Common myeloid progenitor, CD34-positive (primary cell): ENCODE results near the gene FOXP1.
"Not testable (repeated sequence)": the region's sequence is repeated elsewhere in the genome, so short reads cannot be mapped to it uniquely, and the experiment has no call there.

Experiments
- CTCF ChIA-PET: fragments of 350-600 bp; sonication (Branson Sonifier 250); formaldehyde crosslinking; loops from one replicate; lab custom pipeline; 2021; ENCODE audit warnings: antibody characterized with exemption; lab: Charles Lee
- POLR2A ChIA-PET: fragments of 350-600 bp; sonication (Branson Sonifier 250); formaldehyde crosslinking; loops from one replicate; lab custom pipeline; 2021; ENCODE audit warnings: antibody characterized with exemption; lab: Charles Lee
- DNase-seq, 3 donors: peaks; one replicate each; pipeline versions ENCODE4 v3.0.0 to v3.0.0-alpha.2; 2013
- H3K27ac ChIP-seq, 2 experiments: 1 replicate in 1 of 2; 2 replicates in 1 of 2; pipeline ENCODE4 v1.7.0; 2013; ENCODE audit warnings: inconsistent platforms in 2 of 2, low read length in 2 of 2, mild to moderate bottlenecking in 2 of 2, low read depth in 1 of 2, moderate library complexity in 1 of 2; ENCODE audit not compliant: severe bottlenecking in 2 of 2, insufficient read depth in 1 of 2, poor library complexity in 1 of 2
- H3K27me3 ChIP-seq, 5 experiments: replicated peaks in 2 of 5; 1 replicate in 3 of 5; 2 replicates in 2 of 5; pipeline versions ENCODE4 v1.6.1 to v1.7.0; 2013; ENCODE audit warnings: low read length in 4 of 5, mild to moderate bottlenecking in 2 of 5, moderate library complexity in 2 of 5, inconsistent platforms in 1 of 5; ENCODE audit not compliant: insufficient read depth in 5 of 5, control insufficient read depth in 4 of 5
- H3K36me3 ChIP-seq, 4 experiments: 1 replicate in 2 of 4; 2 replicates in 2 of 4; pipeline versions ENCODE4 v1.6.1 to v1.7.0; 2013; ENCODE audit warnings: low read length in 3 of 4, control low read depth in 1 of 4, mild to moderate bottlenecking in 1 of 4; ENCODE audit not compliant: control insufficient read depth in 4 of 4, insufficient read depth in 4 of 4
- H3K4me1 ChIP-seq, 4 experiments: 1 replicate in 3 of 4; 2 replicates in 1 of 4; pipeline versions ENCODE4 v1.6.1 to v1.7.1; 2013; ENCODE audit warnings: low read length in 3 of 4, mild to moderate bottlenecking in 3 of 4, control low read depth in 1 of 4, inconsistent platforms in 1 of 4, moderate library complexity in 1 of 4; ENCODE audit not compliant: control insufficient read depth in 4 of 4, insufficient read depth in 4 of 4; ENCODE audit errors: control extremely low read depth in 1 of 4
- H3K4me3 ChIP-seq, 7 experiments: 1 replicate in 4 of 7; 2 replicates in 3 of 7; pipeline versions ENCODE4 v1.5.1 to v1.7.0; 2013; ENCODE audit warnings: mild to moderate bottlenecking in 7 of 7, low read length in 6 of 7, moderate library complexity in 6 of 7, inconsistent platforms in 2 of 7, low read depth in 2 of 7, control low read depth in 1 of 7; ENCODE audit not compliant: insufficient read depth in 4 of 7, control insufficient read depth in 1 of 7; ENCODE audit errors: extremely low read depth in 1 of 7
- H3K9me3 ChIP-seq, 5 experiments: 1 replicate in 4 of 5; 2 replicates in 1 of 5; pipeline versions ENCODE4 v1.6.1 to v1.7.1; 2013; ENCODE audit warnings: low read length in 4 of 5, mild to moderate bottlenecking in 2 of 5, inconsistent platforms in 1 of 5, low read depth in 1 of 5, moderate library complexity in 1 of 5; ENCODE audit not compliant: control insufficient read depth in 4 of 5, insufficient read depth in 2 of 5; ENCODE audit errors: control extremely low read depth in 1 of 5
- WGBS: methylation state at CpG from one replicate; pipeline ENCODE4 v1.1.5; 2013; ENCODE audit not compliant: insufficient coverage; 5-methylcytosine and 5-hydroxymethylcytosine counted together

Gene FOXP1

DNA sequence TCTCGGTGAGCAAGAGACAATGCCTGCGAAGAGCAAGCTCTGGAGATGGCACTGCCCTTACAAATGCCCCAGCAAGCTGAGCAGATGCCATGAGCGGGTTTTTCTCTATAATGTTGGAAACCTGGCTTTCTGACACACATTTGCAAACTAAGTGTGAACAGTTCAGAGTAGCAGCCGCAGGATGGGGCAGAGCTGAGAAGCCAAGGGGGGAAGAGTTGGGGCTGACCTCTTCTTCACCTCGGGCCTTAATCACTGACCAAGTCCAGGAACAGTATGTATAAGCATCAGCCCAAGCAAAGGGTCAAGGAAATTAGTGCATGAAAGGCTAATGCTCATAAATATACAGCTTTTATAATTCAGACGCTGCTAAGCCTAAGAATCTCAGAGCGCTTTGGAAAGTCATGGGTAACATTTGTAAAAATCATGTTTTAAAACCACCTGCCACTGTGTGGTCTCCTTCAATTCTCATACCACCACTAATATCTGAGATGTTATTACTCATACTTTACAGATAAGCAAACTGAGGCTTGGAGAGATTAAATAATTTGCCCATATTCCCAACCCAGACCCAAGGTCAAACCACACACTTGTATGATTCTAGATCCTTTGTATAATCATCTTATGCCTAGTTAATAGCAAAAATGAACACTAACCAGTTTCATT lies 603.4 kb downstream of the FOXP1 start:
- Histone ChIP-seq H3K4me3 (no peak overlapping the region), H3K36me3 (peaks cover 19 to 77% (median 44%) of the 10 kb centered on the region in 4 experiments), H3K27ac (no peak overlapping the region), H3K9me3 (no peaks in the 10 kb centered on the region), H3K4me1 (peaks cover 0 to 14% (median 6%) of the 10 kb centered on the region in 4 experiments), H3K27me3 (no peaks in the 10 kb centered on the region)
- 96% methylated on average over 7 of the region's 7 CpGs for WGBS
- DNase-seq, result no peak
- ChIA-PET POLR2A (no interaction called here), CTCF (no interaction called here)

DNA sequence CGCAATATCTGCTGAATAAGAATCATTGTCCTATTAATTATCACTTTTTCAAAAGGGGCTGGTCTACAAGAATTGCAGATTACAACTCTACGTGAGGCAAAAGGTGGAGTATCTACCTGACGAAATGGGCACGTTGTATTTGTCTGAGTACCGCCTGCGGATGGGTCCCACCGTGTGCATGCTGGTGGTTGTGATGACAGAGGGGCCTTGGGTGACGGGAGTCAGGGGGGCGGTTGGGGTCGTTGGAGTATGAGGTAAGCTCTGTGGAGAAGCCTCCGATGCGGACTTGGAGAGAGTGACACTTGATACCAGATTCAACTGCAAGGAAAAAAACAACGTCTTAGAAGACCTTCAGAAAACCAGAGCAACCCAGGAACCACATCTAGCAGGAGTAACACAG lies 605.8 kb downstream of the FOXP1 start:
- Histone ChIP-seq H3K4me3 (no peak overlapping the region), H3K27ac (no peak overlapping the region), H3K36me3 (peaks cover 20 to 80% (median 45%) of the 10 kb centered on the region in 4 experiments), H3K9me3 (no peaks in the 10 kb centered on the region), H3K4me1 (peaks cover 0 to 6% (median 2%) of the 10 kb centered on the region in 4 experiments), H3K27me3 (no peaks in the 10 kb centered on the region)
- no peak for DNase-seq
- ChIA-PET CTCF (interaction anchor here (1.2 kb wide), 1 partner anchor 11 kb away, joined by 3 read pairs; no protein-coding TSS in a partner anchor), POLR2A (no interaction called here)
- 97% methylated on average over 12 of the region's 13 CpGs for WGBS

GRCh38 chr3:70975981-70976380 lies 607.5 kb downstream of the FOXP1 start:
- POLR2A ChIA-PET, result interaction anchor here (0.7 kb wide), 1 partner anchor 961 kb away, joined by 3 read pairs; no protein-coding TSS in a partner anchor

DNA sequence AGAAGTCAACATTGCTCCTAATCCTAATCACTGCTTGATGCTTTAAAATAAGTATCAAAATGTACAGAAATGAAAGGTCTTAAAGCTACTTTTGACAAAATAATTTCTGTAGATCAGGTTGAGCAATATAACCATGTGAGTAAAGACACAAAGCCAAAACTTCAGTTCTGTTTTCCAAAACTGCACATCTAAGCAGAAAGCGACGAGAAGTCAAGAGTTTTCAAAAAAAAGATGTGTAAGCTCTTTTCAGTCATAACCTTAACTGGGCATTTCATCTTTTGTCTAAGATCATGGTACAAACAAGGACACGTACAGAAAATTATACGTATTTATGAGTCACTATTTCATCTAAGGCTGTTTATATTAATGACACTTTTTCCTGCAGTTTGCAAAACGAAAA lies 608.8 kb downstream of the FOXP1 start:
- Histone ChIP-seq H3K4me1 (no peaks in the 10 kb centered on the region), H3K27me3 (no peaks in the 10 kb centered on the region), H3K4me3 (no peak overlapping the region), H3K9me3 (no peaks in the 10 kb centered on the region), H3K36me3 (peaks cover 23 to 89% (median 61%) of the 10 kb centered on the region in 4 experiments), H3K27ac (no peak overlapping the region)
- WGBS, result 95% methylated on average over 3 of the region's 5 CpGs
- ChIA-PET CTCF (interaction anchor here (0.8 to 1.2 kb wide), 2 partner anchors 13 to 22 kb away, joined by 3 to 5 read pairs; no protein-coding TSS in a partner anchor), POLR2A (no interaction called here)
- no peak for DNase-seq

More at GRCh38 chr3:70975981-70976380, 607.5 kb downstream of the FOXP1 start:
- CTCF ChIA-PET, result interaction anchor here (0.9 to 1.9 kb wide), 3 partner anchors 12 to 31 kb away, joined by 3 to 5 read pairs (median 4); no protein-coding TSS in a partner anchor
- WGBS, result 100% methylated on average over 3 of the region's 5 CpGs
- DNase-seq, H3K27ac ChIP-seq, H3K9me3 ChIP-seq, H3K4me1 ChIP-seq, H3K27me3 ChIP-seq, H3K4me3 ChIP-seq: not testable (repeated sequence)
- peaks cover 26 to 87% (median 54%) of the 10 kb centered on the region in 4 experiments for H3K36me3 ChIP-seq

DNA sequence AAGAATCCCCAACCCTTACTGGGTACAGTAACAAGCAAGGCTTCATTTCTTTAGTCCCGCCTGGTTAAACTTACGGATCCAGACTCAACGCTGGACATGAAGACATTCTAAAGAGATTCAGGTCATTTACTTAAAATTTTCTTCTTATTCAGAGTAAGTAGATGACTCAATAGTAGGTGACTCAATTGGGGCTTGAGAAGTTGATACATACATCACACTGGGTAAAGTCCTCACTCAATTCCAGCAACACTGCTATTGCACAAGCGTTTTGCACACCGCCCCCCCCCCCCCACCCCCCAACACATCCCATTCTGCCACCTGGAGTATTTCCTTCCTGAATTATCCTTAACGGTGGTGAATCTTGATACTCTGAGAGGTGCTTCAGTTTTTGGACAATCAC lies 610.0 kb downstream of the FOXP1 start:
- no peaks in the 10 kb centered on the region for H3K4me1 ChIP-seq
- H3K4me3 ChIP-seq, result no peak overlapping the region
- 20% methylated on average over 1 of the region's 6 CpGs for WGBS
- DNase-seq, result no peak
- CTCF ChIA-PET, result interaction anchor here (0.6 to 1.2 kb wide), 2 partner anchors 33 to 613 kb away, joined by 3 to 4 read pairs; no protein-coding TSS in a partner anchor
- POLR2A ChIA-PET, result no interaction called here
- H3K9me3 ChIP-seq, result no peaks in the 10 kb centered on the region
- no peak overlapping the region for H3K27ac ChIP-seq
- H3K36me3 ChIP-seq, result peaks cover 28 to 98% (median 66%) of the 10 kb centered on the region in 4 experiments
- H3K27me3 ChIP-seq, result no peaks in the 10 kb centered on the region

DNA sequence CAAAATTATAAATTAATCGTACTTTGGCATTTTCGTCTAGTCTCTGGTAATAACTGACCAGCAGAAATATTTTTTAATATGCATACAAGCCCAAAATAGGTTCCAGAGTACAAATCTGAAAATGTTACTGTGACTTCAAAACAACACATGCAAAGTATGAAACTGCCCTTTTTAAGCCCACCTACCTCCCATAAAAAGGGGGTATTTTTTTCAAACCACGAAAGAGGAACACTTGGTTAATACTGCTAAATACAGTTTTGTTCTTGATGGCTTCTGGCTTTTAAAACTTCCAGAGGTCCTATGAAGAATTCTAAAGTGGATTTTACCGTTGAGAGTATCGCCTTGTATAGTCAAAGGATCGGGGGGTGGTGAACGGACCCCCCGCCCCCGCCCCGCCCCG lies 610.7 kb downstream of the FOXP1 start:
- CTCF ChIA-PET, result interaction anchor here (1.2 kb wide), 1 partner anchor 34 kb away, joined by 4 read pairs; no protein-coding TSS in a partner anchor
- peak in 2 of 3 donors; percentile 20 to 30 for DNase-seq
- Histone ChIP-seq H3K36me3 (peaks cover 25 to 98% (median 64%) of the 10 kb centered on the region in 4 experiments), H3K4me3 (no peak overlapping the region), H3K27ac (no peak overlapping the region), H3K4me1 (no peaks in the 10 kb centered on the region), H3K9me3 (no peaks in the 10 kb centered on the region), H3K27me3 (no peaks in the 10 kb centered on the region)
- 97% methylated on average over 10 of the region's 11 CpGs for WGBS
- POLR2A ChIA-PET, result no interaction called here

GRCh38 chr3:70970952-70971351 lies 612.6 kb downstream of the FOXP1 start:
- WGBS, result 97% methylated on average over 5 of the region's 6 CpGs
- no peaks in the 10 kb centered on the region for H3K9me3 ChIP-seq
- H3K27ac ChIP-seq, result no peak overlapping the region
- H3K36me3 ChIP-seq, result peaks cover 21 to 93% (median 61%) of the 10 kb centered on the region in 4 experiments
- CTCF ChIA-PET, result no interaction called here
- no peak overlapping the region for H3K4me3 ChIP-seq
- H3K4me1 ChIP-seq, result no peaks in the 10 kb centered on the region
- DNase-seq, result no peak
- no peaks in the 10 kb centered on the region for H3K27me3 ChIP-seq
- POLR2A ChIA-PET, result interaction anchor here (0.7 kb wide), 1 partner anchor 79 kb away, joined by 3 read pairs; no protein-coding TSS in a partner anchor
